AG09309 (cell line): ENCODE results near the gene MBD4.

ENCODE experiments used
- DNase-seq: peaks from one replicate; pipeline ENCODE4 v3.0.0-alpha.2; 2010; ENCODE audit warnings: low read depth
- H3K4me3 ChIP-seq: 2 replicates; pipeline ENCODE4 v1.5.1; 2011; ENCODE audit warnings: mild to moderate bottlenecking, low read depth, low read length, moderate library complexity; ENCODE audit not compliant: control insufficient read depth
- TF ChIP-seq, protein P1 (sequence below): IDR thresholded peaks from 2 replicates; pipeline ENCODE4 v1.5.1; 2011; ENCODE audit warnings: mild to moderate bottlenecking, low read depth, low read length, inconsistent platforms; ENCODE audit not compliant: insufficient read depth, control insufficient read depth; ENCODE audit errors: missing control alignments

The MBD4 gene

DNA sequence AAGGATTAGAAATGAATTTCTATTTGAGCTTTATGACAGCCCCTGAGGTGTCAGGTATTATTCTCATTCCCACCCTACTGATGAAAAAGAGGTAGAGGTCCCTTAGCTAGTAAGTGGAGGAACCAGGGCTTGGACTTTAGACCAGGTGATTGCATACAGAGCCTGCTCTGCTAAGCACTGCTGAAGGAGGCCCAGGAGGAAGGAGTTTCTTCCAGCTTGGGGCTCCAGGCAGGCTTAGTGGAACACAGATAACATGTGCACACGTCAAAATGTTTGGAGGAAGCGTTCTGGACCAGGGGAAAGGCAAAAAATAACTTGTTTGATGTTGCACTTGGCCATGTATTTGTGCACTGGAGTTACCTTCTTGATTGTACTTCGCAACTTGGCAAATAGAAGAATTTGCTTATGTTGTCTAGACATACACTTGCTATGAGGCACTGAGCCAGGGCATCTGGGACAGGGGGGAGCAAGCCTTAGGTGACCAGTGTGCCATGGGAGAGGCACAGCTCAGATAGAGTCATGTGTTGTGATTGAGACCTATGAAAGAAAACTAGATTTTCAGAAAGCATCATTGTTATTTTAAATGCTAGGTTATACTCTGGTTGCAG, 22.7 kb upstream of the MBD4 start:
- H3K4me3 ChIP-seq, result no peak overlapping the region
- TF ChIP-seq, protein P1, sequence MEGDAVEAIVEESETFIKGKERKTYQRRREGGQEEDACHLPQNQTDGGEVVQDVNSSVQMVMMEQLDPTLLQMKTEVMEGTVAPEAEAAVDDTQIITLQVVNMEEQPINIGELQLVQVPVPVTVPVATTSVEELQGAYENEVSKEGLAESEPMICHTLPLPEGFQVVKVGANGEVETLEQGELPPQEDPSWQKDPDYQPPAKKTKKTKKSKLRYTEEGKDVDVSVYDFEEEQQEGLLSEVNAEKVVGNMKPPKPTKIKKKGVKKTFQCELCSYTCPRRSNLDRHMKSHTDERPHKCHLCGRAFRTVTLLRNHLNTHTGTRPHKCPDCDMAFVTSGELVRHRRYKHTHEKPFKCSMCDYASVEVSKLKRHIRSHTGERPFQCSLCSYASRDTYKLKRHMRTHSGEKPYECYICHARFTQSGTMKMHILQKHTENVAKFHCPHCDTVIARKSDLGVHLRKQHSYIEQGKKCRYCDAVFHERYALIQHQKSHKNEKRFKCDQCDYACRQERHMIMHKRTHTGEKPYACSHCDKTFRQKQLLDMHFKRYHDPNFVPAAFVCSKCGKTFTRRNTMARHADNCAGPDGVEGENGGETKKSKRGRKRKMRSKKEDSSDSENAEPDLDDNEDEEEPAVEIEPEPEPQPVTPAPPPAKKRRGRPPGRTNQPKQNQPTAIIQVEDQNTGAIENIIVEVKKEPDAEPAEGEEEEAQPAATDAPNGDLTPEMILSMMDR, result no peak
- DNase-seq, result no peak

DNA sequence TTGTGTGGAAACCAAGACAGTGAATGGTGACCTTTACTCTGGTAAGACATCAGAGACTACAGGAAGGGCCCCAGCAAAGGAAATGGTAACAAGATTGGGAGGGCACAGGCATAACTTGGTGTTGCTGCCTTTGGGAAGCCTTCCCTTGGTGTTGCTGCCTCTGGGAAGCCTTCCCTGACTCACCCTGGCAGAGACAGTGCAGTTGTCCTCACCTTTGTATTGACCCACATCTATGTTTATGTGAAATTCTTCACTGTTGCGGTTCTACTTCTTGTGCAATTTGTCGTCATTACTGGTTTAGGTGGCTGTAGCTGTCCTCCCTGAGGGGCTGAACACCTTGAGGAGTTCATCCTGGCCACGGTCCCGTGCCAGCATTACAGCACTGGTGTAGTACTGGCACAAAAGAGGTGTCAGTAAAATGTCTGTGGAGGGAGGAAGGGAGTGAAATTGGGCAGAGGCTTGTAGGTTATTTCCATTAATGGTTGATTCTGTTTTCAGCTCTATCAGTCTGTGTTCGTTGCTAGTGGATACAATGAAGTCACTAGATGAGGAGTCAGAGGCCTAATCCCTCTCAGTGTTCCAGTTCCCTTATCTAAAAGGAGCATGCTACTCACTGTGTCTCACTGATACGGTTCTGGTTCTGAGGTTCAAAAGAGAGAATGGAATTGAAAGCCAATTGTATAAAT, 21.9 kb upstream of the MBD4 start:
- TF ChIP-seq, protein P1, result no peak
- H3K4me3 ChIP-seq, result no peak overlapping the region
- DNase-seq, result no peak

DNA sequence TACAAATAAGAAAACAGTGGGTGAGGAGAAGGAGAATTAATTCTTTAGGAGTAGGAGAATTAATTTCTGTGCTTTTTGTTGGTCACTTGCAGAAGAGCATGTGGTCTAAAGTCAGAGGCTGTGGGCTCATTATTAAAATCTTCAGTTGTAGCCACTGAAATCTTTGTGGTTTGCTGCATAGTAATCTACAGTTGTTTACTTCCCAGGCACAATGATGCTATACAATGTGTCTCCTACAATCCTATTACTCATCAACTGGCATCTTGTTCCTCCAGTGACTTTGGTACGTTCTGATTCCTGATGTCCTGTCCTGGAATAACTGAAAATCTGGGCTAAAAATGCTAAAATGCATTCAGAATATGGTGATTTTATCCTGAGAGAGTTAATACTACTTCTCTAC, 21.3 kb upstream of the MBD4 start:
- TF ChIP-seq, protein P1, result no peak
- no peak for DNase-seq
- no peak overlapping the region for H3K4me3 ChIP-seq

DNA sequence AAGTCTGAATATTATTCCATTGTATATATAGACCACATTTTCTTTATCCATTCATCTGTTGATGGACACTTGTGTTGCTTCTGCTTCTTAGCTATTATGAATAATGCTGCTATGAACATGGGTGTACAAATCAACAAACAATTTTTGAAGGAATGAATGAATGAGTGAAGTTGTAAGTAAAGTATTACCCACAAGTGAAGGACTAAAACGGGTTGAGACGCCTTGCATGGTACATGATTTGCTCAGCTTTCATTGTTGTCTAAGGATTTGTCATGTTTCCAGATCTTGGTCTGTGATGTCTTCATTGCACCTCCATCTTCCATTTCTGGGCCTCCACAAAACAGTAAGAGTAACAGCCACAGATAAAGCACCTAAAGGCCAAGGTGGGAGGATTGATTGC, 20.8 kb upstream of the MBD4 start:
- no peak for DNase-seq
- no peak overlapping the region for H3K4me3 ChIP-seq
- TF ChIP-seq, protein P1, result no peak

DNA sequence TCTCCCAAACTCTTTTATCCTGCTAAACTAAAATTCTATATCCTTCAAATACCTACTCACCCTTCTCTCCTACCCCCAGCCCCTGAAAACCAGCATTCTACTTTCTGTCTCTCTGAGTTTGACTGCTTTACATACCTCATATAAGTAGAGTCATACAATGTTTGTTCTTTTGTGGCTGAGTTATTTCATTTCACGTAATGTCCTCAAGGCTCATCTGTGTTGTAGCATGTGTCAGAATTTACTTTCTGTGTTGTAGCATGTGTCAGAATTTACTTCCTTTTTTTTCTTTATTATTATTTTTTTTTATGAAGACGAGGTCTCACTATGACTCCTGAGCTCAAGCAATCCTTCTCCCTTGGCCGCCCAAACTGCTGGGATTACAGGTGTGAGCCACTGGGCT, 20.4 kb upstream of the MBD4 start:
- no peak for DNase-seq
- no peak overlapping the region for H3K4me3 ChIP-seq
- TF ChIP-seq, protein P1, result no peak

DNA sequence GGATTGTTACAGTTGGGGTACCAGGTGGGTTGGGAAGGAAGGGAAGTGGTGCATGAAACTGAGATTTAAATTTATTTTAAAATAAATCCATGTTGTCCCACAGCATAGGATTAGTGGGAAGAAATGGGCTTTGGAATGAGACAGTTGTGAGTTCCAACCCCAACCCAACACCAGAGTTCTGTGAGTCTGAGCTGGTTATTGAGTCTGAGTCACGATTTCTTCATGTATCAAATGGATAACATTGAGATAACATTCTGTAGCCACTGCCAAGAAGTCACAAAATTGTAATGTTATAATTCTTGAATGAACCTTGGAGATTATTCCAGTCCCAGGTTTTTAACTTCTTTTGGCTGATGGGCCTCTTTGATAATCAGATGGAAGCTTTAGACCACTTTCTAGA, 14.0 kb upstream of the MBD4 start:
- no peak for DNase-seq
- H3K4me3 ChIP-seq, result no peak overlapping the region
- TF ChIP-seq, protein P1, result no peak
